GM12873 (cell line): ENCODE results near the gene C1QTNF8.

Source experiments
- CTCF ChIP-seq: IDR thresholded peaks from 2 replicates; pipeline ENCODE4 v1.5.1; 2012; ENCODE audit warnings: low read depth, mild to moderate bottlenecking, moderate library complexity, low read length, control low read depth; ENCODE audit not compliant: insufficient read depth; ENCODE audit errors: missing control alignments

C1QTNF8 gene

GRCh38 chr16:1113889-1114526 is 18.0 kb upstream of the C1QTNF8 start:
- TF ChIP-seq CTCF: no peak

- no peak for TF ChIP-seq CTCF
Observed at GRCh38 chr16:1113489-1113888, 17.4 kb upstream of the C1QTNF8 start.

GRCh38 chr16:1112506-1113184 is 16.6 kb upstream of the C1QTNF8 start:
- no peak for TF ChIP-seq CTCF

- no peak for TF ChIP-seq CTCF
Observed at GRCh38 chr16:1109648-1110047, 13.6 kb upstream of the C1QTNF8 start.

GRCh38 chr16:1108299-1109252 is 12.5 kb upstream of the C1QTNF8 start:
- TF ChIP-seq CTCF: no peak

- no peak for TF ChIP-seq CTCF
Observed at GRCh38 chr16:1107731-1108130, 11.7 kb upstream of the C1QTNF8 start.

GRCh38 chr16:1107141-1107540 is 11.1 kb upstream of the C1QTNF8 start:
- TF ChIP-seq CTCF: no peak
